Measurements from ENCODE around the gene RFX1. TPM values are rescaled to one million over a fixed set of nuclear protein-coding genes. Genes with fewer than 3 reads are reported as not detected.
"Not testable (repeated sequence)": the region's sequence is repeated elsewhere in the genome, so short reads cannot be mapped to it uniquely, and the experiment has no call there.

The RFX1 gene
- polyA plus RNA-seq (ENCODE audit: insufficient read length): 5.8 TPM

DNA sequence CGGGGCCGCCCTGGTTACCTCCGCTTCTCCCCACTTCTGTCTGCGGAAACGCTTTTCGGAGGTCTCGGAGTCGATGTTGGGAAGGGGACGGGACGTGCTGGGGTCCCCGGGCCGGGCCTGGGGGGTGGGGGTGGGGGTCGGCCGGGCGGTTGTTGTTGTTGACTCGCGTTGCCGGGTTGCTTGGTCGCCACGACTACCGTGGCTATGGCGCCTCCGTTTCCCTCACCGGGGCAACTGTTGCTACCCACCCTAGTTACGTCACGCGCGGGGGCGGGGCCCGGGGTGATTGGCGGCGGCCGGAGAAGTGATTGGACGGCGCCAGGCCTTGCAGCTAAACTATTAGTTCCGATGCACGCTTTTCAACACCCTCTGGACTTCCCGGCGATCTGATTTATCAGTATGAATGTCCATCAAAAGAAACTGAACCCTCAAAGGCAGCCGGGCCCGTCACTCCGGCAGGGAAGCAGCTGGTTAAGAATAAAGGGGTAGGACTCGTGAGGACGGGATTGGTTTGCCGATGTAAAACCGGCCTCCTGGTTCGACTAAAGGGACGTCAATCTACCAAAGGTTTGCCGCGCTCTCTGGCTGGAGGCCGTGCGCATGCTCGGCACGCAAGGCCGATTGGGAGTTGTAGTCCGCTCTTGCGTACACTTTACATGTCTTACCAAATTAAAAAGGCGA lies at the start of gene RFX1:
Gene RFX1, minus strand, starts transcription at position 236 of the 681 bp plus-strand sequence. CDS start 12,477 bp downstream, outside the sequence.
- DNase-seq (ENCODE audit: low read depth): peak; percentile 100

DNA sequence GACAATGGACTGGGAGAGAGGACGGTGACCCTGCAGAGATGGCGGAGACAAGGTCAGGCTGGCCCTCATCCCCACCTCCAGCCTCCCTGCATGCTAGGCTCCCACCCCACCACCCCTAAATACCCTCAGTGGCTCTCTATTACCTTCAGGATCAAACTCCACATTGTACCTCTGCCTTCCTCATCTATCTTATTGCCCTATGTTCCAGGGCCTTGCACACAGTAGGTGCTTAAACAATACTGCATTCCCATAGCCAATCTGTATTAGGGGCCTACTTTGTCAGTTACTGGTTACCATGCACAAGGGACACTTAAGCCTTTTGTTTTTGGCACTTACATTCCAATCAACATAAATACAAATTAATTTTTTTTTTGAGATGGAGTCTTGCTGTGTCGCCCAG lies 49.3 kb upstream of the RFX1 start:
- DNase-seq (ENCODE audit: low read depth): no peak

DNA sequence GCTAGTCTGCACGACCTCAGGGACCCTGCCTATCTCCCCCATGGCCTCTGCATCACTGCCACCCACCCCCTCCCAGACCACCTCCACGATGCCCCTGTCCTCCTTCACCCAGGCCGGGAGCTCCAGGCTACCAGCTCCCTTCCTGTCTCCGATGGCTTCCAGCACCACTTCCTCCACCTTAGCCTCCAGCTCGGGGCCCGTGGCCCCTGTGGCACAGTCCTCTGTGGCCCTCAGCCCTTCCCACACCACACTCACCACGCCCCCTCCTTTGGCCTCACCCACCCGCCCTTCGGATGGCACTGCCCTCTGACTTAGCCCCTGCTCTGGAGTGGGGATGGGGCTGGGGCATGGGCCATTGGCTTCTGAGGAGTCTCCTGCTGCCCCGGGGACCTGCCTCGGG lies 48.6 kb upstream of the RFX1 start:
- DNase-seq (ENCODE audit: low read depth): no peak

DNA sequence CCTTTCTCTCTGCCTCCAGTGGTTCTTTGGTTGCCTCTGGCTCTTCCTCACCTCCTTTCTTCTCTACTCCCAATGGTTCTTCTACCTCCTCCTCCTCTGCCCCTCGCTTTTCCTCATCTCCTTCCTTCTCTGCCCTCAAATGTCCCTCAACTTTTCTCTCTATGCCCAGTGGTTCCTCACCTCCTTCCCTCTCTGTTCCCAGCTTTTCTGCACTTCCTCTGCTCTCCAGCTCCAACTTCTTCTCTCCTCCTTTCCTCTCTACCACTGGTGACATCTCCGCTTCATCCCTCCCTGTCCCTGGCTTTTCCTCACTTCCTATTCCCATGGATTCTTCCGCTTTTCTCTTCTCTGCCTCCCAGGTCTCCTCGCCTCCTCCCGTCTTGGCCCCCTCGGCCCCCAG lies 48.0 kb upstream of the RFX1 start:
- DNase-seq (ENCODE audit: low read depth): no peak

DNA sequence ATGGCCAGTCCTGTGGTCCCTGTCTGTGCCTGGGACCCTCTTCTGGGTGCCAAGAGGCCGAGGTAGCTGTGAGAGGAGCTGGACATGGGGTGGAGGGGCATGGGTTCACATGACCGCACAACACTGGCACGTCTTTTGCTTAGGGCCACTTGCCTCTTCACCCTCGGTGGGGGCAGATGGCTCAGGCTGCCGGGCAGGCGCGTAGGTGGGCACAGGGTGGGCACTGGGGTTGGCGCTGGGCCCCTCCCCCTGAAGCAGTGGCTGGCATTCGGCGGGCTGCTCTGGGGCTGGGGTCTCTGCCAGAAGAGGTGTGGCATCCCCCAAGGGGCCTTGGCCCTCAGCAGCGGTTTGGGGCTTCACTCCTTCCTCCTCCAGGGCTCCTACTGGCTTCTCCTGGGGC lies 47.4 kb upstream of the RFX1 start:
- DNase-seq (ENCODE audit: low read depth): no peak

DNA sequence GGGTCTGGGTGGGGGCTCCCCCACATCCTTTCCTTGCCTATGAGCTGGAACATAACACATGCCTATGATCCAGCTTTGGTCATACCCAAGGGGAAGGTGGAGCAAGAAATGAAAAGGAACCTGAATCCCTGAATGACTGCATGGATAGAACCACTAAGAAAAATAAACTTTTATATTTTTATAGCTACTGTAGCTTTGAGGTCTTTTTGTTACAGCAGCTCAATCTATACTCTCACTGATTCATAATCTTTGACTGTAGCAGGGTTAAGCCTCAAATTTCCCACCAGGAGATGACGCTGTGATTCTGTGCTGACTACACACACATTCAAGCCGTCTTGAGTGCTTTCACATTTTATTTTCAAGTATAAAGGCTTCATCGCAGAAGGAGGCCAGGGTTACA lies 46.9 kb upstream of the RFX1 start:
- DNase-seq (ENCODE audit: low read depth): no peak

DNA sequence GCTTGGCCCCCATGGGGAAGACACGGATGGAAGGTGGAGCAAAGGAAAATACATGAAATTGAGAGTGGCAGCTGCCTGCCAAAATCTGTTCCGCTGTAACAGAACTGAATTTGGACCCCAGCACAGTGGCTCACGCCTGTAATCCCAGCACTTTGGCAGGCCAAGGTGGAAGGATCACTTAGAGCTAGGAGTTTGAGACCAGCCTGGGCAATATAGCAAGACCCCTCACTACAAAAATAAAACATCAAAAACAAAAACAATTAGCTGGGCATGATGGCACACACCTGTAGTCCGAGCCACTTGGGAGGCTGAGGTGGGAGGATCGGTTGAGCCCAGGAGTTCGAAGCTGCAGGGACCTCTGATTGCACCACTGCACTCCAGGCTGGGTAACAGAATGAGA lies 46.4 kb upstream of the RFX1 start:
- DNase-seq (ENCODE audit: low read depth): no peak

DNA sequence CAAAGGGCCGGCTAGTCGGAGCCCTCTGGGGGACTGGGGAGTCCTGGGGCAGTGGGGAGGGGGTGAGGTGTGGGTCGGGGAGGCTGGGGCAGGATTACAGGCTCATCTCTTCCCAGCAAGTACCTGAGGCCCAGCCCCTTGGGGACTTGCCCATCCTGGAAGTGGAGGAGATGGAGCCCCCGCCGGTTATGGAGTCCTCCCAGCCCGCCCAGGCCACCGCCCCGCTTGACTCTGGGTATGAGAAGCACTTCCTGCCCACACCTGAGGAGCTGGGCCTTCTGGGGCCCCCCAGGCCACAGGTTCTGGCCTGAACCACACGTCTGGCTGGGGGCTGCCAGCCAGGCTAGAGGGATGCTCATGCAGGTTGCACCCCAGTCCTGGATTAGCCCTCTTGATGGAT lies 45.9 kb upstream of the RFX1 start:
- DNase-seq (ENCODE audit: low read depth): no peak

DNA sequence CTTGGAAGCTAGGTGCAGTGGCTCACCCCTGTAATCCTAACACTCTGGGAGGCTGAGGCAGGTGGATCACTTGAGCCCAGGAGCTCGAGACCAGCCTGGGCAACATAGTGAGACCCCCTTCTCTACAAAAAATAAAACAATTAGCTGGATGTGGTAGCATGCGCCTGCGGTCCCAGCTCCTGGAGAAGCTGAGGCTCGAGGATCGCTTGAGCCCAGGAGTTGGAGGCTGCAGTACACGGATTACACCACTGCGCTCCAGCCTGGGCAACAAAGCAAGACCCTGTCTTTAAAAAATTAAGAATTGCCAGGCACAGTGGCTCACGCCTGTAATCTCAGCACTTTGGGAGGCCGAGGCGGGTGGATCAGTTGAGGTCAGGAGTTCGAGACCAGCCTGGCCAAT lies 44.8 kb upstream of the RFX1 start:
- not testable (repeated sequence) for DNase-seq (ENCODE audit: low read depth)

DNA sequence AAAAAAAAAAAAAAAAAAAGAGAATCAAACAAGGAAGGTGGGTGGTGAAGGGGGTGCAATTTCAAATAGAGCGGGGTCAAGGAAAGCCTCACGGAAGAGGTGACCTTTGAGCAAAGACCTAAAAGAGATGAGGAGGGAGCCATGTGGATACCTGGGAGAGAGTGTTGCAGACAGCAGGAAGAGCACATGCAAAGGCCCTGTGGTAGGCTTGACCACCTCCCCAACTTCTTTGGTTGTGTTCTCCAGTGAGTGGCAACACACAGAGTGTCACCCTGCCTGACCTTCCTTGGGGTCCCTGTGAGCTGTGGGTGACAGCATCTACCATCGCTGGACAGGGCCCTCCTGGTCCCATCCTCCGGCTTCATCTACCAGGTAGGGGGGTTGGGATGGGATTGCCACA lies 44.4 kb upstream of the RFX1 start:
- no peak for DNase-seq (ENCODE audit: low read depth)

DNA sequence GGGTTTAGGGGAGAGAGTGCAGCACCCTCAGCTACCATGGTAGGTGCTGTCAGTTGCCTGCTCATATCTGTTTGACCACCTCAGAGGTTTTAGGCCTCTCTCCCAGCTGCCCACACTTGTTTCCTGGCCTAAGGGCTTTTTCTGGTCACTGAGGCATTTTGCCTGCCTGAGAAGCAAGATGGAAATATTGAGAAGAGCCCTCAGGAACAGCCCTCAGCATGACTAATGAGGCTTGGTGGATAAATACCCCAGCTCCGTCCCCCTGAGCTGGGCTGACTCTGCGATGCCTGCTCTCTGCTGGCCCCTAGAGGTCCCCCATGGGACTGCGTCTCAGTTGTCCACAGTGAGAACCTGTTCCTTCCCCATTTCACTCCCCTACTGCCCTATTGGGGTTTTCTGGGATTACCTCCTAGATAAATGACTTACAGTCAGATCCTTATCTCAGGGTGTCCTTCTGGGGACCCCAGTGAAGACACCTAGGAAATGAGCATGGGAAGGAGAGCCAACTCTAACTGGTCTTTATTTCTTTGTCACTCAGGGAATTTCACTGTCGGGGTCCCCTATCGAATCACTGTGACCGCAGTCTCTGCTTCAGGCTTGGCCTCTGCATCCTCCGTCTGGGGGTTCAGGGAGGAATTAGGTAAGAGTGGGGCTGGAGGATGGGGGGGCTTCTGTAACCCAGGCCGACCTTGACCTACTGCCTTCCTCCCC lies 42.5 kb upstream of the RFX1 start:
- DNase-seq (ENCODE audit: low read depth): no peak

DNA sequence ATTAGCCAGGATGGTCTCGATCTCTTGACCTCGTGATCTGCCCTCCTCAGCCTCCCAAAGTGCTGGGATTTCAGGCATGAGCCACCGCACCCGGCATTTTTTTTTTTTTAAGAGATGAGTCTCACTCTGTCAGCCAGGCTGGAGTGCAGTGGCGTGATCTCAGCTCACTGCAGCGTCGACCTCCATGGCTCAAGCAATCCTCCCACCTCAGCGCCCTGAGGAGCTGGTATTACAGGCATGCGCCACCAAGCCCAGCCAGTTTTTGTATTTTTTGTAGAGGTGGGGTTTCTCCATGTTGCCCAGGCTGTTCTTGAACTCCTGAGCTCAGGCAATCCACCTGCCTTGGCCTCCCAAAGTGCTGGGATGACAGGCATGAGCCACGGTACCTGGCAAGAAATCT lies 41.7 kb upstream of the RFX1 start:
- not testable (repeated sequence) for DNase-seq (ENCODE audit: low read depth)

DNA sequence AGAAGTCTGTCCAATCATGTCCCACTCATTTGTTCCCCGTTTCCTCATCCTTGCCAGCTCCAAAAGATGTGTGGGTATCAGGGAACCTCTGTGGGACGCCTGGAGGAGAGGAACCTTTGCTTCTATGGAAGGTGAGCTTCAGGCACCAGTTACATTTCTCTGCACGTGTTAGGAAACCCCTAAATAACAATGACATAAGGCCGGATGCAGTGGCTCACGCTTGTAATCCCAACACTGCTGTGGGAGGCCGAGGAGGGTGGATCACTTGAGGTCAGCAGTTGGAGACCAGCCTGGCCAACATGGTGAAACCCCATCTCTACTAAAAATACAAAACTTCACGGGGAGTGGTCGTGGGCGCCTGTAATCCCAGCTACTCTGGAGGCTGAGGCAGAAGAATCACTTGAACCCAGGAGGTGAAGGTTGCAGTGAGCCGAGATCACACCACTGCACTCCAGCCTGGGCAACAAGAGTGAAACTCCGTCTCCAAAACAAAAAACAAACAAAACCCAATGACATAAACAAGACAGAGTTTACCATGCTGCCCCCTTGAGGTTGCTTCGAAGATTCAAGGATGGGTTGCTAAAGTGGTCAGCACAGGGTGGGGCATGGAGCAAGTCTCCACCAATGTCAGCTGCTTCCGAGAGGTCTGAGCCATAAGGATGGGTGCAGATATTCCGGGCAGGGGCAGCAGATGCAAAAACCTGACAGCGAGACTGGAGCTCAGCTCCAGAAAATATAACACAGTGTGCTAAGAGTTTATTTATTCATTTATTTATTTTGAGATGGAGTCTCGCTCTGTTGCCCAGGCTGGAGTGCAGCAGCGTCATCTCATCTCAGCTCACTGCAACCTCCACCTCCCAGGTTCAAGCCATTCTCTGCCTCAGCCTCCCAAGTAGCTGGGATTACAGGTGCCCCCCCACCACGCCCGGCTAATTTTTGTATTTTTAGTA lies 36.8 kb upstream of the RFX1 start:
- DNase-seq (ENCODE audit: low read depth): peak; percentile 62

DNA sequence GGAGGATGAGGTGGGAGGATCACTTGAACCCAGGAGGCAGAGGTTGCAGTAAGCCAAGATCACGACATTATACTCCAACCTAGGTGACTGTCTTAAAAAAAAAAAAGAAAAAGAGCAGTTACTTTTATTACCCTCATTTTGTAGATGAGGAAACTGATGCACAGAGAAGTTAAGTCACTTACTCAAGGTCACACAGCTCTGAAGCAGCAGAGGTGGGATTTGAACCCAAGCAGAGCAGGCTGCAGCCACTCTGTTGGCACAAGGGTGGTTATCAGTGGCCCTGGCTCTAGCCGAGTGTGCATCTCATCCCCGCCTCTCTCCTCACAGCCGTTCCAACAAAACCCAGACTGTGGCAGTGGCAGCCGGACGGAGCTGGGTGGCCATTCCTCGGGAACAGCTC lies 33.1 kb upstream of the RFX1 start:
- DNase-seq (ENCODE audit: low read depth): no peak

DNA sequence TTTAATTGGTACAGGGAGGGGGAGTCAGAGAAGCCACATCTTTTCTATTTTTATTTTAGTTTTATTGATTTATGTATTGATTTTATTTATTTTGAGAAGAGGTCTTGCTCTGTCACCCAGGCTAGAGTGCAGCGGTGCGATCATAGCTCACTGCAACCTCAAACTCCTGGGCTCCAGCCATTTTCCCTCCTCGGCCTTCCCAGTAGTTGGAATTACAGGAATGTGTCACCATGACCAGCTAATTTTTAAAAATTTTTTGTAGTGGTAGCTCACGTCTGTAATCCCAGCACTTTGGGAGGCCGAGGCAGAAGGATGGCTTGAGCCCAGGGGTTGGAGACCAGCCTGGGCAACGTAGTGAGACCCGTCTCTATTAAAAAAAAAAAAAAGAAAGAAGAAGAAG lies 29.6 kb upstream of the RFX1 start:
- DNase-seq (ENCODE audit: low read depth): no peak

DNA sequence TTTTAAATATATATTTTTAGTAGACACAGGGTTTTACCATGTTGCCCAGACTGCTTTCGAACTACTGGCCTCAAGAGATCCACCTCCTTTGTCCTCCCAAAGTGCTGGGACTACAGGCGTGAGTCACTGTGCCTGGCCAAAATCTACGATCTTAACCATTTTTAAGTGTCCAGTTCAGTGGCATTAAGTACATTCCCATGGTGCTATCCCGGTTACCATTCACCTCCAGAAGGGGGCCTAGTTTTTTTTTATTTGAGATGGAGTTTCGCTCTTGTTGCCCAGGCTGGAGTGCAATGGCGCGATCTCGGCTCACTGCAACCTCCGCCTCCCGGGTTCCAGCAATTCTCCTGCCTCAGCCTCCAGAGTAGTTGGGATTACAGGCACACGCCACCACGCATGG lies 29.0 kb upstream of the RFX1 start:
- not testable (repeated sequence) for DNase-seq (ENCODE audit: low read depth)

DNA sequence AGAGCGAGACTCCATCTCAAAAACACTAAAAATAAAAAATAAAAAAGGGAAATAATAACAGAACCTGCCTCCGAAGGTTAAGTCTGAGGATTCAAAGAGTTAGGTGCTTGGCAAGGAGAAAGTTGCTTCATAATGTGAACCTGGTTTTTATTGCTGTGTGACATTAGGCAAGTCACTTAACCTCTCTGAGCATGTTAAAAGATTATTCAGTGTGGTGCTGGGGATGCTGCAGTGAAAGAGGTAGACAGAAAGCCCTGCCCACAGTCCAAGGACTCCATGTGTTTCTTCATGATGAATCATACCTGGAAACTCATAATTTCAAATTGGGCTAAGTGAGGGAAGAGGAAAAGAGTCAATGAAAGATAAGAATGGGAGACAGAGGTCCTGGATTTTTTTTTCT lies 27.8 kb upstream of the RFX1 start:
- no peak for DNase-seq (ENCODE audit: low read depth)

DNA sequence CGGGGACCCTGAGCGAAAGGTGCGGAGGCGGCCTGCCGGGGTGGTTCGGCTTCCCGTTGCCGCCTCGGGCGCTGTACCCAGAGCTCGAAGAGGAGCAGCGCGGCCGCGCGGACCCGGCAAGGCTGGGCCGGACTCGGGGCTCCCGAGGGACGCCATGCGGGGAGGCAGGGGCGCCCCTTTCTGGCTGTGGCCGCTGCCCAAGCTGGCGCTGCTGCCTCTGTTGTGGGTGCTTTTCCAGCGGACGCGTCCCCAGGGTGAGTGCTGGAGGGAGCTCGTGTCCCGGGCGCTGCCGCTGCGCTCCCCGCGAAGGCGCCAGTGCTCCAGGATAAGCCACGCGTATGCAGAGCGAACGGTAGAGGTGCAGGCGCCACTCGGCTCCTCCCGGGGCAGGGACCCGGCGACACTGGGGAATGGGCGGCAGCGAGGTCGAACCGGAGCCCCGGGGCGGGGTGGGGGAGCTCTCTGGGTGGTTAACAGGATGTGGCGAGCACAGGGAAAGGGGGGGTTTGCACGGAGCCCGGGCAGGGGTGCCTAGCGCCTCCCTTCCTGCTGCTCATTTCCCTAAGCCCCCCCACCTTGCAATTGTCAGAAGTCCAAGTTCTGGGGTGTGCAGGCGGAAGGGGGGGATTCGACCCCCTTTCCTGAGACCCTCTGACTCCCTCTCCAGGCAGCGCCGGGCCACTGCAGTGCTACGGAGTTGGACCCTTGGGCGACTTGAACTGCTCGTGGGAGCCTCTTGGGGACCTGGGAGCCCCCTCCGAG lies 25.8 kb upstream of the RFX1 start, which contains the start of gene IL27RA:
Gene IL27RA, plus strand, starts transcription at position 44 of the 762 bp plus-strand sequence. Its CDS starts 111 bp downstream, at position 155.
- DNase-seq (ENCODE audit: low read depth): no peak

DNA sequence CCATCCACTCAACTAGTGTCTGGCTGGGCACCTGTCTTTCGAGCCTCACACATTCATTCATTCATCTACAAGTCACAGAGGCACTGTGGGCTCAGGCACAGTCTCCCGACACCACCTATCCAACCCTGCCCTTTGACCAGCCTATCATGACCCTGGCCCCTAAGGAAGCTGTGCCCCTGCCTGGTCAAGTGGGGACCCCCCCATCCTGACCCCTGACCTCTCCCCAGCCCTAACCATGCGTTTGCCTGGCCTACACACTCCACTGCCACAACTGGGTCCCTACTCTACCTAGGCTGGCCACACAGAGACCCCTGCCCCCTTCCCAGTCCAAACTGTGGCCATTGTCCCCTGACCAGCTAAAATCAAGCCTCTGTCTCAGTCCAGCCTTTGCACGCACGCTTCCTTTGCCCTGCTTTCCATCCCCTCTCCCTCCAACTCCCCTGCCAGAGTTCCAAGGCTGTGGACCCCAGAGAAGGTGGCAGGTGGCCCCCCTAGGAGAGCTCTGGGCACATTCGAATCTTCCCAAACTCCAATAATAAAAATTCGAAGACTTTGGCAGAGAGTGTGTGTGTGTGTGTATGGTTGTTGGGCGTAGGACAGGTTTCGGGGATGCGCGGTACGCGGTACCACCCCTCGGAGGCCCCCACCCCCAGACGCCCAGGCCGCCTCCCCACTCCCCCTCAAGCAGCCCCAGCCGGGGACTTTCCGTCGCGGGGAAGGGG lies 25.0 kb upstream of the RFX1 start:
- DNase-seq (ENCODE audit: low read depth): no peak

DNA sequence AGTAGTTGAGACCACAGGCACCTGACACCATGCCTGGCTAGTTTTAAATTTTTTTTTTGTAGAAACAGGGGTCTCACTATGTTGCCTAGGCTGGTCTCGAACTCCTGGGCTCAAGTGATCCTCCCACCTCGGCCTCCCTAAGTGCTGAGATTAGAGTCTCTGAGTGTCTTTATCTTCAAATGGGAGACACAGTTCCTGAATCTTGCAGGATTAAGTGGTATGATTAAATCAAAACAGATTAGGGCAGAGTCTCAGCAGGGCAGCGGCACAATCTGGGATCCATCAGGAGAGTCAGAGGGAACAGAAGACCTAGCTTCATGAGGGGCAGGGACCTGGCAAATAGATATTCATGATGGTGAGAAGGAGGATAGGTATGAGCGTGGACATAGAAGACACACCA lies 22.8 kb upstream of the RFX1 start:
- DNase-seq (ENCODE audit: low read depth): no peak
